ENCODE measurements around the gene UGT2B15. TPM values are rescaled to one million over a fixed set of nuclear protein-coding genes. Genes with fewer than 3 reads are reported as not detected.
"Not testable (repeated sequence)": the region's sequence is repeated elsewhere in the genome, so short reads cannot be mapped to it uniquely, and the experiment has no call there.

The UGT2B15 gene
- total RNA-seq, 4 donors from 2014 or later, result not detected

DNA sequence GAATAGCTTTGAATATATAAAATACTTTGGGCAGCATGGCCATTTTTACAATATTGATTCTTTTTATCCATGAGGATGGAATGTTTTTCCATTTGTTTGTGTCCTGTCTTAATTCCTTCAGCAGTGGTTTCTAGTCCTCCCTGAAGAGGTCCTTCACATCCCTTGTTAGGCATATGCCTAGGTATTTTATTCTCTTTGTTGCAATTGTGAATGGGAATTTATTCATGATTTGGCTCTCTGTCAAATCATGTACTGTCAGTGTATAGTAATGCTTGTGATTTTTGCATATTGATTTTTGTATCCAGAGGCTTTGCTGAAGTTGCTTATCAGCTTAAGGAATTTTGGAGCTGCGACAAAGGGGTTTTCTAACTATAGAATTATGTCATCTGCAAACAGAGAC, 18.5 kb downstream of the UGT2B15 start:
- no peak overlapping the region for H3K4me3 ChIP-seq
- 86% methylated on average over 1 of the region's 1 CpG for WGBS
- H3K27me3 ChIP-seq, result no peaks in the 10 kb centered on the region
- intact Hi-C loops (cut with DNase I), result no loop called here
- TF ChIP-seq CTCF (IDR thresholded peaks at IDR 0.05) (no peak), EP300 (IDR thresholded peaks at IDR 0.05) (no peak), POLR2AphosphoS5 (IDR thresholded peaks at IDR 0.05) (no peak), POLR2A (IDR thresholded peaks at IDR 0.05; ENCODE audit: low read depth) (no peak)
- no peaks in the 10 kb centered on the region for H3K4me1 ChIP-seq
- no peak overlapping the region for H3K27ac ChIP-seq (replicated peaks in 1 of 4)
- H3K36me3 ChIP-seq, result no peaks in the 10 kb centered on the region
- DNase-seq (ENCODE audit: extremely low spot score), result no peak
- H3K9me3 ChIP-seq, result no peaks in the 10 kb centered on the region

- H3K36me3 ChIP-seq, result no peaks in the 10 kb centered on the region
- no peak overlapping the region for H3K4me3 ChIP-seq
- no peaks in the 10 kb centered on the region for H3K4me1 ChIP-seq
- H3K27ac ChIP-seq (replicated peaks in 1 of 4), result no peak overlapping the region
- TF ChIP-seq EP300 (IDR thresholded peaks at IDR 0.05), result no peak
- no peak for TF ChIP-seq CTCF (IDR thresholded peaks at IDR 0.05)
- no peak for TF ChIP-seq POLR2A (IDR thresholded peaks at IDR 0.05; ENCODE audit: low read depth)
- no peak for TF ChIP-seq POLR2AphosphoS5 (IDR thresholded peaks at IDR 0.05)
- H3K9me3 ChIP-seq, result no peaks in the 10 kb centered on the region
- DNase-seq (ENCODE audit: extremely low spot score), result no peak
- 66% methylated on average over 3 of the region's 3 CpGs for WGBS
- intact Hi-C loops (cut with DNase I), result no loop called here
- H3K27me3 ChIP-seq, result no peaks in the 10 kb centered on the region
These were observed 40.1 kb downstream of the UGT2B15 start for GRCh38 chr4:68630371-68630770.

GRCh38 chr4:68622731-68623130, 47.7 kb downstream of the UGT2B15 start:
- H3K27me3 ChIP-seq; H3K36me3 ChIP-seq; DNase-seq (ENCODE audit: extremely low spot score); H3K9me3 ChIP-seq; H3K27ac ChIP-seq (replicated peaks in 1 of 4); H3K4me1 ChIP-seq; intact Hi-C loops (cut with DNase I); H3K4me3 ChIP-seq: not testable (repeated sequence)
- no CpG with 5 or more reads among the region's 2 CpGs for WGBS

DNA sequence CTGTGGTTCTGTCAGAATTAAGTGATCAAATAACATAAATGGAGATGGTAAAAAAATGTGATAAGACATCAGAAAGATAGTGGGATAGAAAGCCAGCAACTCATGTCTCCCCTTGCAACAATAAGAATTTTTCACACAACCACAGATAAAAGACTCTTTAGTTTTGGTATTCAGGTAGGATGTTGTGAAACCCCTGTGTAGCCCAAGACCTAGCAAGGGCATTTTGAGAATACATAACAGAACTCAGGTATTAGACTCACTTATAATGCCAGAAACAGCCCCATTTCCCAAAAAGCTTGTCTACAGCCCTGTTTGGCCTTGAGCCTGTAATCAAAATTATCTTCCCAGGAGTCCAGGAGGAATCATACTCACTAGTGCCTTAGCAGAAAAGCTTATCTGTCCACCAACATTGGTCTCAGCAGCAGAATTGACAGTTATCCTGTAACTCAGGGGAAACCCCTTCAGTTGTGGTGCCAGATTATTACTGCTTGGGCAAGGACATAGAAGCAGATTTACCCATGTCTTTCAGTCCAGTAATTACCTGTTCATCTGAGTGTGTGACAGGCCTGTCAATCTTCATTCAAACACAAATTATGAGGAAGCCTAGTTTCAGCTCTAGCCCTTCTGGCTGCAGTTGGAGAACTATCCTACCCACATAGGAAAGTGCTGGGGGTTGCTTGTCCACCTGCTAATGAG, 53.3 kb downstream of the UGT2B15 start:
- DNase-seq (ENCODE audit: extremely low spot score), result no peak
- no peaks in the 10 kb centered on the region for H3K27me3 ChIP-seq
- H3K9me3 ChIP-seq, result no peaks in the 10 kb centered on the region
- no peaks in the 10 kb centered on the region for H3K36me3 ChIP-seq
- intact Hi-C loops (cut with DNase I), result no loop called here
- TF ChIP-seq CTCF (IDR thresholded peaks at IDR 0.05) (no peak), POLR2AphosphoS5 (IDR thresholded peaks at IDR 0.05) (no peak), EP300 (IDR thresholded peaks at IDR 0.05) (no peak), POLR2A (IDR thresholded peaks at IDR 0.05; ENCODE audit: low read depth) (no peak)
- no peaks in the 10 kb centered on the region for H3K4me1 ChIP-seq
- no peak overlapping the region for H3K27ac ChIP-seq (replicated peaks in 1 of 4)
- no peak overlapping the region for H3K4me3 ChIP-seq

GRCh38 chr4:68615699-68616422, 54.6 kb downstream of the UGT2B15 start:
- intact Hi-C loops (cut with DNase I), result no loop called here
- no CpG with 5 or more reads among the region's 11 CpGs for whole genome bisulfite sequencing
- no peak for DNase-seq (ENCODE audit: extremely low spot score)
- TF ChIP-seq CTCF (IDR thresholded peaks at IDR 0.05), result no peak
- TF ChIP-seq POLR2A (IDR thresholded peaks at IDR 0.05; ENCODE audit: low read depth), result no peak
- no peak for TF ChIP-seq POLR2AphosphoS5 (IDR thresholded peaks at IDR 0.05)
- TF ChIP-seq EP300 (IDR thresholded peaks at IDR 0.05), result no peak
- Histone ChIP-seq H3K27me3 (no peaks in the 10 kb centered on the region), H3K4me3 (no peak overlapping the region), H3K4me1 (no peaks in the 10 kb centered on the region), H3K9me3 (no peaks in the 10 kb centered on the region), H3K27ac (replicated peaks in 1 of 4) (no peak overlapping the region), H3K36me3 (no peaks in the 10 kb centered on the region)
